HepG2 (cell line): Measurements from ENCODE around the gene NCOA3. TPM values are rescaled to one million over a fixed set of nuclear protein-coding genes. Genes with fewer than 3 reads are reported as not detected.

Experiments
- DNMT1 ChIP-seq: sonication (generic); formaldehyde crosslinking; IDR thresholded peaks from 2 replicates; pipeline ENCODE4 v1.5.1; 2020; ENCODE audit warnings: mild to moderate bottlenecking, missing genetic modification reagents
- DR1 ChIP-seq: sonication (generic); formaldehyde crosslinking; IDR thresholded peaks from 2 replicates; pipeline ENCODE4 v1.8.0; 2021; ENCODE audit warnings: mild to moderate bottlenecking, missing genetic modification reagents, inconsistent platforms
- ELF3 ChIP-seq: IDR thresholded peaks from 2 replicates; pipeline ENCODE4 v1.6.1; 2016; ENCODE audit warnings: missing genetic modification reagents, missing compliant biosample characterization
- ETV5 ChIP-seq: IDR thresholded peaks from 2 replicates; pipeline ENCODE4 v1.6.1; 2018; ENCODE audit warnings: missing biosample characterization, missing genetic modification reagents, inconsistent platforms, borderline replicate concordance
- GATAD1 ChIP-seq: IDR thresholded peaks from 2 replicates; pipeline ENCODE4 v1.6.1; 2016; ENCODE audit warnings: missing genetic modification reagents, missing compliant biosample characterization
- MAX ChIP-seq: IDR thresholded peaks from 2 replicates; pipeline ENCODE4 v1.6.1; 2012; ENCODE audit warnings: inconsistent platforms
- NFKB2 ChIP-seq: sonication (generic); formaldehyde crosslinking; IDR thresholded peaks from 2 replicates; pipeline ENCODE4 v1.4.0; 2020; ENCODE audit warnings: missing genetic modification reagents, borderline replicate concordance
- ZFP36L1 ChIP-seq: sonication (generic); formaldehyde crosslinking; IDR thresholded peaks from 2 replicates; pipeline ENCODE4 v1.8.0; 2022; ENCODE audit warnings: mild to moderate bottlenecking, missing genetic modification reagents, moderate library complexity
- ZHX2 ChIP-seq, 2 experiments: sonication (generic) in 1 of 2; formaldehyde crosslinking in 1 of 2; IDR thresholded peaks; 2 replicates each; pipeline versions ENCODE4 v1.6.1 to v1.9.0; 2014 to 2022; ENCODE audit warnings: antibody characterized with exemption in 1 of 2, borderline replicate concordance in 1 of 2, inconsistent platforms in 1 of 2, low read depth in 1 of 2, missing genetic modification reagents in 1 of 2
- ZMAT3 ChIP-seq: sonication (generic); formaldehyde crosslinking; conservative IDR thresholded peaks from 2 replicates; pipeline ENCODE4 v1.7.0; 2021; ENCODE audit warnings: missing genetic modification reagents
- ZNF235 ChIP-seq: sonication (generic); formaldehyde crosslinking; IDR thresholded peaks from 2 replicates; pipeline ENCODE4 v1.8.1; 2023; ENCODE audit warnings: mild to moderate bottlenecking, missing genetic modification reagents, borderline replicate concordance
- ZNF256 ChIP-seq: sonication (generic); formaldehyde crosslinking; conservative IDR thresholded peaks from 2 replicates; pipeline ENCODE4 v1.4.0; 2020; ENCODE audit warnings: missing genetic modification reagents
- ZNF530 ChIP-seq: sonication (generic); formaldehyde crosslinking; IDR thresholded peaks from 2 replicates; pipeline ENCODE4 v1.5.0; 2020; ENCODE audit warnings: low read depth, mild to moderate bottlenecking, missing genetic modification reagents
- ZNF572 ChIP-seq: sonication (generic); formaldehyde crosslinking; IDR thresholded peaks from 2 replicates; pipeline ENCODE4 v1.5.1; 2020; ENCODE audit warnings: mild to moderate bottlenecking, missing genetic modification reagents
- ZNF674 ChIP-seq: sonication (generic); formaldehyde crosslinking; IDR thresholded peaks from 2 replicates; pipeline ENCODE4 v1.5.0; 2020; ENCODE audit warnings: low read depth, mild to moderate bottlenecking, missing genetic modification reagents
- ZNF709 ChIP-seq: sonication (generic); formaldehyde crosslinking; IDR thresholded peaks from 2 replicates; pipeline ENCODE4 v1.5.0; 2020; ENCODE audit warnings: mild to moderate bottlenecking, missing genetic modification reagents
- ZNF710 ChIP-seq: sonication (generic); formaldehyde crosslinking; IDR thresholded peaks from 2 replicates; pipeline ENCODE4 v1.5.0; 2020; ENCODE audit warnings: mild to moderate bottlenecking, missing genetic modification reagents, borderline replicate concordance
- polyA plus RNA-seq, 8 experiments: library from polyadenylated mRNA; depleted of rRNA in 3 of 8; stranded (reverse) in 7 of 8; unstranded in 1 of 8; fragments of >200 nt; fragmentation: Illumina TruSeq in 4 of 8; extraction: Trizol in 4 of 8; gene quantifications; 2 replicates each; pipeline versions ENCODE4 v1.2.1 to v1.2.3, GENCODE V29; 2011 to 2016; ENCODE audit warnings: low read depth in 4 of 8, missing spikeins in 1 of 8, mixed read lengths in 1 of 8; ENCODE audit not compliant: insufficient read depth in 1 of 8
- total RNA-seq, 5 experiments: library from RNA; depleted of rRNA; stranded (reverse); fragments of >200 nt; fragmentation: Illumina TruSeq; extraction: Trizol; gene quantifications; 2 replicates each; pipeline ENCODE4 v1.2.3, GENCODE V29; 2016; ENCODE audit warnings: low read depth in 1 of 5
- TF ChIP-seq, protein P1 (sequence below): IDR thresholded peaks from 2 replicates; pipeline ENCODE4 v1.6.1; 2018; ENCODE audit warnings: missing genetic modification reagents, mild to moderate bottlenecking, missing compliant biosample characterization
- TF ChIP-seq, protein P2 (sequence below): sonication (generic); formaldehyde crosslinking; IDR thresholded peaks from 2 replicates; pipeline ENCODE4 v1.5.0; 2020; ENCODE audit warnings: missing genetic modification reagents, mild to moderate bottlenecking, borderline replicate concordance

The NCOA3 gene
- total and polyA plus RNA-seq, 2 of the 13 experiments (the other 11 are each of a cell fraction or from before 2014, with no cell fraction given), result 35.0 to 56.8 TPM

DNA sequence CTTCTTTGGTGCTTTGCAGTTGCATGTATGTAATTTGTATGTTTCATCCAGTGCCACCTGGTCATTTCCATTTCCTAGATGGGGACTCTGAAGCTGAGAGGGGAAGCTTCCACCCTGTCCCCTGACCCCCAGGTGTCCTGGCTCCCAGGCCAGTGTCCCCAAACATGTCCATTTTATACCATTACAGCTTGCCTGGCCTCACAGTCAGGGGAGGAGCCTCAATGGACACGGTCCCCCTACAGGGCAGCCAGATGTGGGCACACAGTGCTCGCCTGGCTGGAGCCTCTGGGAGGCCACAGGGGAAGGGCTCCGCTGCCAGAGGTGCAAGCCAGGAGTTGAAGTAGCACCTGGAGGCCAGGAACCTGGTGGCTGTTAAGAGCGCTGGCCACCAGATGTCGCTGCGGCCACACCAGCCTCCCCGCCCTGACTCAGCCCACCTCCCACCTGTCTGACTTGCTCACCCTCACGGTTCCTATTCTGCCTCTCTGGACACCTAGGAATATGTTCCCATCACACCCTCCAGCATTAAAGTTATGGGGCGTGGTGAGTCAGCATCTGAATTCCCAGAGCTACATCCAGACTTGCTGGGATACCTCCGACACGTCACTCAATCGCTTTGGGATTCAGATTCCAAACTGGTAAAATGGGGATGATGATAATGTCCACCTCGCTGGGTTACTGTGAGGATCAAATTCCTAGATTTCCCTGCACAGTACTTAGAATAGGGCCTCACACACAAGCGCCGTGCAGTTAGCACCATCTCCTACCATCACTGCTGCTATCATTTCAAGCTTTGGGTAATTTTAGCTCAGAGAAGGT lies 176.2 kb downstream of the NCOA3 start (continued):
- TF ChIP-seq DNMT1 (peak; percentile 25; the same call in 1 of the 2 replicates), ZMAT3 (no peak), ZNF572 (CRISPR knock-in tag) (no peak), ZNF235 (no peak), ZHX2 (IDR thresholded peaks at IDR 0.05; ENCODE audit: low read depth) (no peak), ZHX2 (CRISPR knock-in tag; IDR thresholded peaks at IDR 0.05; ENCODE audit: borderline replicate concordance) (no peak), MAX (peak; percentile 51; the same call in 1 of the 2 replicates), ZNF674 (CRISPR knock-in tag) (no peak), ETV5 (CRISPR knock-in tag) (peak; percentile 45), ZNF256 (CRISPR knock-in tag) (no peak), ZNF710 (CRISPR knock-in tag) (peak; percentile 60; the same call in 1 of the 2 replicates), GATAD1 (CRISPR knock-in tag) (peak; percentile 35; the same call in 1 of the 2 replicates), NFKB2 (no peak), ZNF709 (no peak), ELF3 (CRISPR knock-in tag) (0 out of 2 replicates have a peak, but pooled peaks have one; percentile 45), DR1 (CRISPR knock-in tag) (no peak), ZNF530 (CRISPR knock-in tag) (no peak), ZFP36L1 (CRISPR knock-in tag) (no peak)
- TF ChIP-seq, protein P1, sequence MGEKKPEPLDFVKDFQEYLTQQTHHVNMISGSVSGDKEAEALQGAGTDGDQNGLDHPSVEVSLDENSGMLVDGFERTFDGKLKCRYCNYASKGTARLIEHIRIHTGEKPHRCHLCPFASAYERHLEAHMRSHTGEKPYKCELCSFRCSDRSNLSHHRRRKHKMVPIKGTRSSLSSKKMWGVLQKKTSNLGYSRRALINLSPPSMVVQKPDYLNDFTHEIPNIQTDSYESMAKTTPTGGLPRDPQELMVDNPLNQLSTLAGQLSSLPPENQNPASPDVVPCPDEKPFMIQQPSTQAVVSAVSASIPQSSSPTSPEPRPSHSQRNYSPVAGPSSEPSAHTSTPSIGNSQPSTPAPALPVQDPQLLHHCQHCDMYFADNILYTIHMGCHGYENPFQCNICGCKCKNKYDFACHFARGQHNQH, result peak; percentile 64; the same call in 1 of the 2 replicates
- TF ChIP-seq, protein P2, sequence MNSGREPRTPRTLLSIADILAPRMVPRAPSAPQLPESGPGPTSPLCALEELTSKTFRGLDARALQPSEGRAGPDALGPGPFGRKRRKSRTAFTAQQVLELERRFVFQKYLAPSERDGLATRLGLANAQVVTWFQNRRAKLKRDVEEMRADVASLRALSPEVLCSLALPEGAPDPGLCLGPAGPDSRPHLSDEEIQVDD (CRISPR knock-in tag), result peak; percentile 42; the same call in 1 of the 2 replicates
